ENCODE results near the gene MUC4. TPM values are rescaled to one million over a fixed set of nuclear protein-coding genes. Genes with fewer than 3 reads are reported as not detected.
A peak's percentile ranks its signal among the peaks of the same experiment; 100 is the strongest.

The MUC4 gene
- total RNA-seq, 2 donors from 2014 or later = 0.35 to 2.3 TPM

- no peaks in the 10 kb centered on the region for H3K4me1 Mint-ChIP-seq
- H3K36me3 Mint-ChIP-seq (ENCODE audit: low read depth) = peaks cover 4% of the 10 kb centered on the region
- H3K27ac Mint-ChIP-seq = no peak overlapping the region
- DNase-seq = no peak
- no peaks in the 10 kb centered on the region for H3K4me1 ChIP-seq (ENCODE audit: control insufficient read depth, insufficient read depth, low read length)
- no peaks in the 10 kb centered on the region for H3K9me3 ChIP-seq (ENCODE audit: control insufficient read depth, low read length)
- TF ChIP-seq, protein P1, sequence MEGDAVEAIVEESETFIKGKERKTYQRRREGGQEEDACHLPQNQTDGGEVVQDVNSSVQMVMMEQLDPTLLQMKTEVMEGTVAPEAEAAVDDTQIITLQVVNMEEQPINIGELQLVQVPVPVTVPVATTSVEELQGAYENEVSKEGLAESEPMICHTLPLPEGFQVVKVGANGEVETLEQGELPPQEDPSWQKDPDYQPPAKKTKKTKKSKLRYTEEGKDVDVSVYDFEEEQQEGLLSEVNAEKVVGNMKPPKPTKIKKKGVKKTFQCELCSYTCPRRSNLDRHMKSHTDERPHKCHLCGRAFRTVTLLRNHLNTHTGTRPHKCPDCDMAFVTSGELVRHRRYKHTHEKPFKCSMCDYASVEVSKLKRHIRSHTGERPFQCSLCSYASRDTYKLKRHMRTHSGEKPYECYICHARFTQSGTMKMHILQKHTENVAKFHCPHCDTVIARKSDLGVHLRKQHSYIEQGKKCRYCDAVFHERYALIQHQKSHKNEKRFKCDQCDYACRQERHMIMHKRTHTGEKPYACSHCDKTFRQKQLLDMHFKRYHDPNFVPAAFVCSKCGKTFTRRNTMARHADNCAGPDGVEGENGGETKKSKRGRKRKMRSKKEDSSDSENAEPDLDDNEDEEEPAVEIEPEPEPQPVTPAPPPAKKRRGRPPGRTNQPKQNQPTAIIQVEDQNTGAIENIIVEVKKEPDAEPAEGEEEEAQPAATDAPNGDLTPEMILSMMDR (conservative IDR thresholded peaks at IDR 0.05) = no peak
- peaks cover 7% of the 10 kb centered on the region for H3K9me3 Mint-ChIP-seq
- H3K27ac ChIP-seq (ENCODE audit: low read depth, low read length) = no peak overlapping the region
- no peak overlapping the region for H3K4me3 ChIP-seq (ENCODE audit: low read length)
- no peaks in the 10 kb centered on the region for H3K27me3 Mint-ChIP-seq (ENCODE audit: insufficient read depth)
- no peak overlapping the region for H3K4me3 Mint-ChIP-seq
- H3K27me3 ChIP-seq (ENCODE audit: control insufficient read depth, insufficient read depth, low read length, poor library complexity, severe bottlenecking) = no peaks in the 10 kb centered on the region
- 80 to 83% methylated on average over 9 to 11 of the region's 11 CpGs for WGBS, 2 experiments (ENCODE audit: insufficient coverage in 1 of 2, insufficient read length in 1 of 2)
- no peaks in the 10 kb centered on the region for H3K36me3 ChIP-seq (ENCODE audit: control insufficient read depth, insufficient read depth, low read length)
- no peak overlapping the region for H3K9ac ChIP-seq (ENCODE audit: extremely low read depth, low read length, poor library complexity, severe bottlenecking)
Measured at GRCh38 chr3:195777975-195778374, 33.8 kb downstream of the MUC4 start.

DNA sequence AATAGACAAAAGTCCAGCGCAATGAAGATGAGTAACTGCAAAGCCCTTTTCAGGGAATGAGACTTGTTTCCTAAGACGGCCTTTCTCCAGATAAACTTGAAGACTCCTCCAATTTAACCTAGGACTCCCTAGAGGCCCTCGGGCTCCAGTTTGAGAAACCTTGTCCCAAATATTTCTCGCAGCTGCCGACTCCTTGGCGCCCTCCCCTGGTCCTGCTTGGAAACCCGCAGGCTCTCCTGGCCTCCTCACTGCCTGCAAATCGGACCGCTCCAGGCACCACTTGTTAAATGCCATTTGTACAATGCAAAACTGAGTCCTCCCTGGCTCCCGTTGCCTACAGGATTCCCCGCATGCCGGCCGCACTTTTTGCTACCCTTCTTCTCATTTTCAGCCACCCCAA lies 36.8 kb downstream of the MUC4 start:
- Mint-ChIP-seq H3K27me3 (ENCODE audit: insufficient read depth) (no peaks in the 10 kb centered on the region), H3K4me3 (no peak overlapping the region), H3K4me1 (no peaks in the 10 kb centered on the region), H3K9me3 (no peaks in the 10 kb centered on the region), H3K36me3 (ENCODE audit: low read depth) (no peaks in the 10 kb centered on the region), H3K27ac (no peak overlapping the region)
- peak; percentile 93 for DNase-seq
- no peaks in the 10 kb centered on the region for H3K27me3 ChIP-seq (ENCODE audit: control insufficient read depth, insufficient read depth, low read length, poor library complexity, severe bottlenecking)
- H3K4me1 ChIP-seq (ENCODE audit: control insufficient read depth, insufficient read depth, low read length) = no peaks in the 10 kb centered on the region
- H3K36me3 ChIP-seq (ENCODE audit: control insufficient read depth, insufficient read depth, low read length) = no peaks in the 10 kb centered on the region
- 42 to 55% methylated on average over 12 to 13 of the region's 13 CpGs for WGBS, 2 experiments (ENCODE audit: insufficient coverage in 1 of 2, insufficient read length in 1 of 2)
- no peak overlapping the region for H3K4me3 ChIP-seq (ENCODE audit: low read length)
- TF ChIP-seq, protein P1 (conservative IDR thresholded peaks at IDR 0.05) = peak; percentile 82
- H3K9ac ChIP-seq (ENCODE audit: extremely low read depth, low read length, poor library complexity, severe bottlenecking) = no peak overlapping the region
- no peak overlapping the region for H3K27ac ChIP-seq (ENCODE audit: low read depth, low read length)
- H3K9me3 ChIP-seq (ENCODE audit: control insufficient read depth, low read length) = no peaks in the 10 kb centered on the region

GRCh38 chr3:195773956-195774537 lies 37.7 kb downstream of the MUC4 start:
- no peaks in the 10 kb centered on the region for H3K4me1 Mint-ChIP-seq

More at GRCh38 chr3:195773956-195774537, 37.7 kb downstream of the MUC4 start:
- Histone ChIP-seq H3K27me3 (ENCODE audit: control insufficient read depth, insufficient read depth, low read length, poor library complexity, severe bottlenecking) (no peaks in the 10 kb centered on the region), H3K9ac (ENCODE audit: extremely low read depth, low read length, poor library complexity, severe bottlenecking) (no peak overlapping the region), H3K27ac (ENCODE audit: low read depth, low read length) (no peak overlapping the region), H3K4me1 (ENCODE audit: control insufficient read depth, insufficient read depth, low read length) (no peaks in the 10 kb centered on the region), H3K4me3 (ENCODE audit: low read length) (no peak overlapping the region), H3K9me3 (ENCODE audit: control insufficient read depth, low read length) (no peaks in the 10 kb centered on the region), H3K36me3 (ENCODE audit: control insufficient read depth, insufficient read depth, low read length) (no peaks in the 10 kb centered on the region)
- H3K4me3 Mint-ChIP-seq = no peak overlapping the region
- H3K27ac Mint-ChIP-seq = no peak overlapping the region
- no peak for DNase-seq
- no peaks in the 10 kb centered on the region for H3K9me3 Mint-ChIP-seq
- WGBS, 2 experiments (ENCODE audit: insufficient coverage in 1 of 2, insufficient read length in 1 of 2) = 91 to 92% methylated on average over 21 to 23 of the region's 23 CpGs
- TF ChIP-seq, protein P1 (conservative IDR thresholded peaks at IDR 0.05) = no peak
- H3K36me3 Mint-ChIP-seq (ENCODE audit: low read depth) = no peaks in the 10 kb centered on the region
- no peaks in the 10 kb centered on the region for H3K27me3 Mint-ChIP-seq (ENCODE audit: insufficient read depth)
